B cell (primary cell): ENCODE data around the gene CYGB.

Source experiments
- EZH2 ChIP-seq: IDR thresholded peaks from 2 replicates; pipeline ENCODE4 v1.6.1; 2012; ENCODE audit warnings: borderline replicate concordance, low read depth, mild to moderate bottlenecking, moderate library complexity, low read length; ENCODE audit not compliant: insufficient read depth, poor library complexity, severe bottlenecking
- TF ChIP-seq, protein P1 (sequence below): fragments of 200-600 bp; IDR thresholded peaks from one replicate; pipeline ENCODE4 v1.8.0; 2022; ENCODE audit warnings: antibody characterized with exemption, mild to moderate bottlenecking

DNA sequence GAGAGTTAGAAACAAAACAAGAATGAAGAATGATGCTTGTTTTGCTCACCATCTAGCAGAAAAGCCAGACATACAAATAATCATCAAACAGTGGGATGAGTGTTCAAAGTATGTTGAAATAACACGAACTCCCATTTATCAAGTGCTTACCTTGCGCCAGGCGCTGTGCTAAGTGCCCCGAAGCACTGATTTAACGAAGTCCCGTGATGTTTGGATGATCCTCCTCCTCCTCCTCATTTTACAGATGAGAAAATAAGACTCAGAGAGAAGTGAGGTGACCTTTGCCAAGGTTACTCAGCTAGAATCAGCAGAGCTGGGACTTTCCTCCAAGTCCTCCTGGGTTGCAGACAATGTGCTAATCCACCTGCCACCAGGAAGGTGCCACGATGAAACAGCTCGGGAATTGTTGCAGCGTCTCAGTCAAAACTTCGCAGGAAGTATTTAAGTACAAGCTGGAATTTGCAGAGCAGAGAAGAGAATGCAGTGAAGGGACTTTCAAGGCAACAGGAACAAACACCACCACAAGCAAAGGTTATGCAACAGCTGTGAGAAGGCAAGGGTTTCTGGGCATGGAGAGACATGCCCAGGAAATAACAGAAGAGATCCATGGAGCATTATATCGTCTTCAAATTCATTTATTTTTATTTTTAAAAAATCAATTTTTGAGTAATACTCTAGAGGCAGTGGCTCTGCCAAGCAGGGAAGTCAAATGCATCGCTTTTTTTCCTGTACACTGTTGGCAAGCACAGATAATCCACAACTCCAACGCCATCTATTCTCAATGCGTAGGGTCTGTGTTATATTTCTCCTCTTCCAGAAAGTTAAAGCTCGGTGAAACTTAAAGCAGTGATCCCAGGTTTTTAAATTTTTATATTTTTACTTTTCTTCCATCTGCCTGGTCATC is 13.5 kb upstream of the CYGB start:
- TF ChIP-seq, protein P1, sequence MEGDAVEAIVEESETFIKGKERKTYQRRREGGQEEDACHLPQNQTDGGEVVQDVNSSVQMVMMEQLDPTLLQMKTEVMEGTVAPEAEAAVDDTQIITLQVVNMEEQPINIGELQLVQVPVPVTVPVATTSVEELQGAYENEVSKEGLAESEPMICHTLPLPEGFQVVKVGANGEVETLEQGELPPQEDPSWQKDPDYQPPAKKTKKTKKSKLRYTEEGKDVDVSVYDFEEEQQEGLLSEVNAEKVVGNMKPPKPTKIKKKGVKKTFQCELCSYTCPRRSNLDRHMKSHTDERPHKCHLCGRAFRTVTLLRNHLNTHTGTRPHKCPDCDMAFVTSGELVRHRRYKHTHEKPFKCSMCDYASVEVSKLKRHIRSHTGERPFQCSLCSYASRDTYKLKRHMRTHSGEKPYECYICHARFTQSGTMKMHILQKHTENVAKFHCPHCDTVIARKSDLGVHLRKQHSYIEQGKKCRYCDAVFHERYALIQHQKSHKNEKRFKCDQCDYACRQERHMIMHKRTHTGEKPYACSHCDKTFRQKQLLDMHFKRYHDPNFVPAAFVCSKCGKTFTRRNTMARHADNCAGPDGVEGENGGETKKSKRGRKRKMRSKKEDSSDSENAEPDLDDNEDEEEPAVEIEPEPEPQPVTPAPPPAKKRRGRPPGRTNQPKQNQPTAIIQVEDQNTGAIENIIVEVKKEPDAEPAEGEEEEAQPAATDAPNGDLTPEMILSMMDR: no peak
- no peak for TF ChIP-seq EZH2
